HL-60 (cell line): ENCODE data around the gene ATXN8OS.

ENCODE experiments used
- DNase-seq, 2 experiments: peaks; one replicate each; pipeline ENCODE4 v3.0.0-alpha.2; 2010 to 2020; ENCODE audit warnings: low read depth in 1 of 2, low spot score in 1 of 2
- H3K27ac ChIP-seq: fragments of 250-450 bp; sonication (Bioruptor Pico); replicated peaks from 2 replicates; pipeline ENCODE4 v1.5.1; 2020; ENCODE audit warnings: mild to moderate bottlenecking, moderate library complexity
- H3K27me3 ChIP-seq: fragments of 250-450 bp; sonication (Bioruptor Pico); 2 replicates; pipeline ENCODE4 v1.5.1; 2021; ENCODE audit warnings: mild to moderate bottlenecking, moderate library complexity; ENCODE audit not compliant: insufficient read depth, poor library complexity, severe bottlenecking
- H3K4me3 ChIP-seq: replicated peaks from 2 replicates; pipeline ENCODE4 v1.5.1; 2011; ENCODE audit warnings: mild to moderate bottlenecking, control low read depth, low read length; ENCODE audit not compliant: insufficient read depth
- GABPA ChIP-seq: IDR thresholded peaks from 2 replicates; pipeline ENCODE4 v1.6.1; 2012; ENCODE audit warnings: low read depth
- POLR2AphosphoS5 ChIP-seq: IDR thresholded peaks from 2 replicates; pipeline ENCODE4 v1.6.1; 2012; ENCODE audit warnings: low read depth
- SPI1 ChIP-seq: IDR thresholded peaks from 2 replicates; pipeline ENCODE4 v1.6.1; 2012; ENCODE audit warnings: low read depth, mild to moderate bottlenecking, borderline replicate concordance
- TF ChIP-seq, protein P1 (sequence below): IDR thresholded peaks from 2 replicates; pipeline ENCODE4 v1.6.1; 2012; ENCODE audit warnings: low read depth; ENCODE audit not compliant: insufficient replicate concordance
- TF ChIP-seq, protein P2 (sequence below): IDR thresholded peaks from one replicate; pipeline ENCODE4 v1.5.1; 2011; ENCODE audit warnings: low read length, control low read depth, inconsistent platforms; ENCODE audit not compliant: insufficient read depth

The ATXN8OS gene

GRCh38 chr13:70104481-70104880, 3.1 kb upstream of the ATXN8OS start:
- Histone ChIP-seq H3K27ac (no peak overlapping the region), H3K4me3 (no peak overlapping the region), H3K27me3 (no peaks in the 10 kb centered on the region)
- TF ChIP-seq SPI1 (no peak), GABPA (no peak), POLR2AphosphoS5 (no peak)
- TF ChIP-seq, protein P1, sequence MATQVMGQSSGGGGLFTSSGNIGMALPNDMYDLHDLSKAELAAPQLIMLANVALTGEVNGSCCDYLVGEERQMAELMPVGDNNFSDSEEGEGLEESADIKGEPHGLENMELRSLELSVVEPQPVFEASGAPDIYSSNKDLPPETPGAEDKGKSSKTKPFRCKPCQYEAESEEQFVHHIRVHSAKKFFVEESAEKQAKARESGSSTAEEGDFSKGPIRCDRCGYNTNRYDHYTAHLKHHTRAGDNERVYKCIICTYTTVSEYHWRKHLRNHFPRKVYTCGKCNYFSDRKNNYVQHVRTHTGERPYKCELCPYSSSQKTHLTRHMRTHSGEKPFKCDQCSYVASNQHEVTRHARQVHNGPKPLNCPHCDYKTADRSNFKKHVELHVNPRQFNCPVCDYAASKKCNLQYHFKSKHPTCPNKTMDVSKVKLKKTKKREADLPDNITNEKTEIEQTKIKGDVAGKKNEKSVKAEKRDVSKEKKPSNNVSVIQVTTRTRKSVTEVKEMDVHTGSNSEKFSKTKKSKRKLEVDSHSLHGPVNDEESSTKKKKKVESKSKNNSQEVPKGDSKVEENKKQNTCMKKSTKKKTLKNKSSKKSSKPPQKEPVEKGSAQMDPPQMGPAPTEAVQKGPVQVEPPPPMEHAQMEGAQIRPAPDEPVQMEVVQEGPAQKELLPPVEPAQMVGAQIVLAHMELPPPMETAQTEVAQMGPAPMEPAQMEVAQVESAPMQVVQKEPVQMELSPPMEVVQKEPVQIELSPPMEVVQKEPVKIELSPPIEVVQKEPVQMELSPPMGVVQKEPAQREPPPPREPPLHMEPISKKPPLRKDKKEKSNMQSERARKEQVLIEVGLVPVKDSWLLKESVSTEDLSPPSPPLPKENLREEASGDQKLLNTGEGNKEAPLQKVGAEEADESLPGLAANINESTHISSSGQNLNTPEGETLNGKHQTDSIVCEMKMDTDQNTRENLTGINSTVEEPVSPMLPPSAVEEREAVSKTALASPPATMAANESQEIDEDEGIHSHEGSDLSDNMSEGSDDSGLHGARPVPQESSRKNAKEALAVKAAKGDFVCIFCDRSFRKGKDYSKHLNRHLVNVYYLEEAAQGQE, result no peak
- TF ChIP-seq, protein P2, sequence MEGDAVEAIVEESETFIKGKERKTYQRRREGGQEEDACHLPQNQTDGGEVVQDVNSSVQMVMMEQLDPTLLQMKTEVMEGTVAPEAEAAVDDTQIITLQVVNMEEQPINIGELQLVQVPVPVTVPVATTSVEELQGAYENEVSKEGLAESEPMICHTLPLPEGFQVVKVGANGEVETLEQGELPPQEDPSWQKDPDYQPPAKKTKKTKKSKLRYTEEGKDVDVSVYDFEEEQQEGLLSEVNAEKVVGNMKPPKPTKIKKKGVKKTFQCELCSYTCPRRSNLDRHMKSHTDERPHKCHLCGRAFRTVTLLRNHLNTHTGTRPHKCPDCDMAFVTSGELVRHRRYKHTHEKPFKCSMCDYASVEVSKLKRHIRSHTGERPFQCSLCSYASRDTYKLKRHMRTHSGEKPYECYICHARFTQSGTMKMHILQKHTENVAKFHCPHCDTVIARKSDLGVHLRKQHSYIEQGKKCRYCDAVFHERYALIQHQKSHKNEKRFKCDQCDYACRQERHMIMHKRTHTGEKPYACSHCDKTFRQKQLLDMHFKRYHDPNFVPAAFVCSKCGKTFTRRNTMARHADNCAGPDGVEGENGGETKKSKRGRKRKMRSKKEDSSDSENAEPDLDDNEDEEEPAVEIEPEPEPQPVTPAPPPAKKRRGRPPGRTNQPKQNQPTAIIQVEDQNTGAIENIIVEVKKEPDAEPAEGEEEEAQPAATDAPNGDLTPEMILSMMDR, result no peak
- DNase-seq, result no peak

DNA sequence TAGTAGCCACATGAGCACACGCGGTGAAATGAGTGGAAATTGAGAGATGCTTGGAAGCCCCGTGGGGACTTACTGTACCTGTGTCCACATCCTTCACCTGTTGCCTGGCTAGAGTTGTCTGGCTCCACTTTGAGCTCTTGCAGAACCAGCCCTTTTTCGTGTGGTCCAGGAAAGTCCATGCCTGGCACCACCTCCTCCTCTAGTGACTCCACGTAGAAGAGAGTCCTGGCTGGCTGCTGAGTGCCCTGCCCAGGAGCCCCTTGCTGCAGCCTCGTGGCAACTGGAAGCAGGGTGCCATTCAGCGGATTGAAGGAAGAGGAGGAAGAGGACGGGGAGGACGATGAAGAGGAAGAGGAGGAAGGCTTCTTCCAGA, 515 bp upstream of the ATXN8OS start:
- Histone ChIP-seq H3K4me3 (no peak overlapping the region), H3K27me3 (no peaks in the 10 kb centered on the region), H3K27ac (no peak overlapping the region)
- TF ChIP-seq GABPA, result no peak
- no peak for DNase-seq

GRCh38 chr13:70108356-70109105, 905 bp downstream of the ATXN8OS start, which contains the start of gene KLHL1:
TSS of gene KLHL1 (minus strand) at chr13:70108452. CDS start at chr13:70107699, 753 bp downstream.
- H3K27ac ChIP-seq, result no peak within 1 kb of the TSS
- H3K4me3 ChIP-seq, result no peak within 1 kb of the TSS
- no peaks in the 10 kb centered on the region for H3K27me3 ChIP-seq
- no peak for DNase-seq
- TF ChIP-seq, protein P2, result no peak
- no peak for TF ChIP-seq SPI1
- TF ChIP-seq POLR2AphosphoS5, result no peak
- TF ChIP-seq, protein P1, result no peak
- no peak for TF ChIP-seq GABPA

- no peaks in the 10 kb centered on the region for H3K27me3 ChIP-seq
- DNase-seq, result no peak
- H3K4me3 ChIP-seq, result no peak overlapping the region
- no peak overlapping the region for H3K27ac ChIP-seq
- TF ChIP-seq GABPA (no peak), POLR2AphosphoS5 (no peak), SPI1 (no peak)
- TF ChIP-seq, protein P2, result no peak
- TF ChIP-seq, protein P1, result no peak
These were observed 9.8 kb downstream of the ATXN8OS start for GRCh38 chr13:70117338-70117905.
